H1 (cell line): ENCODE results near the gene MTO1. TPM values are rescaled to one million over a fixed set of nuclear protein-coding genes. Genes with fewer than 3 reads are reported as not detected.

ENCODE experiments used
- CTCF ChIA-PET: fragments of 300-600 bp; sonication (Branson Sonifier 250); formaldehyde crosslinking; loops from one replicate; lab custom pipeline; 2021; ENCODE audit not compliant: partially characterized antibody; lab: Charles Lee
- POLR2A ChIA-PET: fragments of 300-600 bp; sonication (Branson Sonifier 250); formaldehyde crosslinking; loops from one replicate; lab custom pipeline; 2021; ENCODE audit warnings: inconsistent platforms; ENCODE audit not compliant: partially characterized antibody; lab: Charles Lee
- DNase-seq, 2 experiments: peaks; one replicate each; pipeline versions ENCODE4 v3.0.0 to v3.0.0-alpha.2; 2010 to 2022; ENCODE audit warnings: low spot score in 2 of 2, low read depth in 1 of 2, mixed read lengths in 1 of 2
- FAIRE-seq: peaks from 2 replicates; lab custom pipeline; 2011; peaks lifted over from hg19 to GRCh38; lab: Jason Lieb, UNC
- H2AFZ ChIP-seq: 2 replicates; pipeline ENCODE4 v1.8.1; 2012; ENCODE audit warnings: low read length, inconsistent platforms
- H2AK5ac ChIP-seq: 2 replicates; pipeline ENCODE4 v1.6.1; 2013; ENCODE audit warnings: low read depth, low read length
- H2BK120ac ChIP-seq: replicated peaks from 2 replicates; pipeline ENCODE3; 2013; ENCODE audit warnings: low read depth, low read length, inconsistent platforms
- H2BK12ac ChIP-seq: 2 replicates; pipeline ENCODE4 v1.6.1; 2013; ENCODE audit warnings: low read depth, low read length
- H2BK15ac ChIP-seq: 2 replicates; pipeline ENCODE4 v1.6.1; 2013; ENCODE audit warnings: low read length
- H2BK20ac ChIP-seq: 2 replicates; pipeline ENCODE4 v1.6.1; 2013; ENCODE audit warnings: low read length
- H2BK5ac ChIP-seq: 2 replicates; pipeline ENCODE4 v1.6.1; 2013; ENCODE audit warnings: low read depth, low read length
- H3K14ac ChIP-seq: 2 replicates; pipeline ENCODE4 v1.6.1; 2013; ENCODE audit warnings: inconsistent platforms; ENCODE audit not compliant: insufficient read length
- H3K18ac ChIP-seq: 2 replicates; pipeline ENCODE4 v1.6.1; 2013; ENCODE audit warnings: low read length; ENCODE audit errors: extremely low read depth
- H3K23ac ChIP-seq: 2 replicates; pipeline ENCODE4 v1.6.1; 2013; ENCODE audit warnings: inconsistent platforms; ENCODE audit not compliant: insufficient read length
- H3K23me2 ChIP-seq: 2 replicates; pipeline ENCODE4 v1.6.1; 2013; ENCODE audit warnings: low read depth, low read length
- H3K27ac ChIP-seq: 2 replicates; pipeline ENCODE4 v1.6.1; 2011; ENCODE audit warnings: low read depth, low read length, inconsistent platforms
- H3K27me3 ChIP-seq, 4 experiments: replicated peaks in 1 of 4; 1 replicate in 1 of 4; 2 replicates in 3 of 4; pipeline versions ENCODE4 v1.6.1 to v1.8.1; 2011 to 2013; ENCODE audit warnings: low read length in 3 of 4, mild to moderate bottlenecking in 3 of 4, inconsistent platforms in 2 of 4, mixed read lengths in 2 of 4, moderate library complexity in 1 of 4; ENCODE audit not compliant: control insufficient read depth in 3 of 4, insufficient read depth in 3 of 4; ENCODE audit errors: extremely low read depth in 1 of 4
- H3K36me3 ChIP-seq, 4 experiments: 2 replicates each; pipeline versions ENCODE4 v1.6.1 to v1.8.1; 2011 to 2013; ENCODE audit warnings: mild to moderate bottlenecking in 4 of 4, low read length in 3 of 4, moderate library complexity in 2 of 4, control low read depth in 1 of 4, inconsistent platforms in 1 of 4; ENCODE audit not compliant: insufficient read depth in 4 of 4, control insufficient read depth in 2 of 4
- H3K4ac ChIP-seq: replicated peaks from 2 replicates; pipeline ENCODE3; 2013; ENCODE audit warnings: low read length, low read depth, mixed read lengths, inconsistent platforms; ENCODE audit not compliant: insufficient read length
- H3K4me1 ChIP-seq, 4 experiments: replicated peaks in 1 of 4; 1 replicate in 1 of 4; 2 replicates in 3 of 4; pipeline versions ENCODE4 v1.6.1 to v1.8.1; 2011 to 2013; ENCODE audit warnings: low read length in 3 of 4, inconsistent platforms in 2 of 4, mixed read lengths in 1 of 4; ENCODE audit not compliant: insufficient read depth in 4 of 4, control insufficient read depth in 3 of 4
- H3K4me2 ChIP-seq, 2 experiments: 2 replicates each; pipeline versions ENCODE4 v1.6.1 to v1.8.1; 2011 to 2013; ENCODE audit warnings: low read depth in 2 of 2, low read length in 2 of 2, control low read depth in 1 of 2, inconsistent platforms in 1 of 2, mild to moderate bottlenecking in 1 of 2; ENCODE audit not compliant: insufficient read depth in 1 of 2
- H3K4me3 ChIP-seq, 4 experiments: fragments of 200-600, 300-600 bp in 1 of 4; sonication (generic), shearing (Covaris generic), sonication (Bioruptor Twin) in 1 of 4; 2 replicates each; pipeline versions ENCODE4 v1.5.1 to v1.8.1; 2011 to 2016; ENCODE audit warnings: low read length in 4 of 4, low read depth in 3 of 4, control low read depth in 2 of 4, inconsistent platforms in 2 of 4, mild to moderate bottlenecking in 2 of 4, mixed read lengths in 1 of 4, moderate library complexity in 1 of 4; ENCODE audit not compliant: insufficient read depth in 2 of 4; ENCODE audit errors: extremely low read depth in 1 of 4
- H3K56ac ChIP-seq: replicated peaks from 2 replicates; pipeline ENCODE3; 2013; ENCODE audit warnings: low read depth, mild to moderate bottlenecking, mixed read lengths, low read length, inconsistent platforms; ENCODE audit not compliant: insufficient read length
- H3K79me1 ChIP-seq: 2 replicates; pipeline ENCODE4 v1.6.1; 2013; ENCODE audit warnings: low read depth, low read length, control low read depth
- H3K79me2 ChIP-seq, 2 experiments: 2 replicates each; pipeline versions ENCODE4 v1.6.1 to v1.8.1; 2012 to 2013; ENCODE audit warnings: low read length in 2 of 2, mild to moderate bottlenecking in 2 of 2, inconsistent platforms in 1 of 2; ENCODE audit not compliant: insufficient read depth in 2 of 2, control insufficient read depth in 1 of 2
- H3K9ac ChIP-seq, 4 experiments: replicated peaks in 1 of 4; 1 replicate in 1 of 4; 2 replicates in 3 of 4; pipeline versions ENCODE4 v1.6.1 to v1.8.1; 2011 to 2013; ENCODE audit warnings: low read depth in 3 of 4, low read length in 3 of 4, control low read depth in 2 of 4, mild to moderate bottlenecking in 2 of 4, moderate library complexity in 2 of 4, inconsistent platforms in 1 of 4; ENCODE audit errors: extremely low read depth in 1 of 4
- H3K9me3 ChIP-seq, 2 experiments: 2 replicates each; pipeline versions ENCODE4 v1.6.1 to v1.8.1; 2012 to 2013; ENCODE audit warnings: mild to moderate bottlenecking in 2 of 2, moderate library complexity in 2 of 2, control low read depth in 1 of 2, inconsistent platforms in 1 of 2, low read depth in 1 of 2, low read length in 1 of 2, mixed read lengths in 1 of 2; ENCODE audit not compliant: insufficient read depth in 2 of 2
- H4K20me1 ChIP-seq, 2 experiments: replicated peaks in 1 of 2; 2 replicates each; pipeline versions ENCODE3 to v1.8.1; 2011 to 2013; ENCODE audit warnings: inconsistent platforms in 2 of 2, low read length in 2 of 2, mild to moderate bottlenecking in 1 of 2; ENCODE audit not compliant: insufficient read depth in 2 of 2, control insufficient read depth in 1 of 2
- H4K5ac ChIP-seq: 2 replicates; pipeline ENCODE4 v1.6.1; 2013; ENCODE audit warnings: low read length, low read depth, mixed read lengths, inconsistent platforms; ENCODE audit not compliant: insufficient read length
- H4K8ac ChIP-seq: 2 replicates; pipeline ENCODE4 v1.8.0; 2013; ENCODE audit warnings: mild to moderate bottlenecking, moderate library complexity, low read length, inconsistent platforms; ENCODE audit not compliant: insufficient read depth; ENCODE audit errors: extremely low read depth
- H4K91ac ChIP-seq: replicated peaks from 2 replicates; pipeline ENCODE3; 2013; ENCODE audit warnings: low read length, mixed read lengths, inconsistent platforms; ENCODE audit not compliant: insufficient read length
- HDAC6 ChIP-seq: IDR thresholded peaks from one replicate; pipeline ENCODE4 v1.7.1; 2012; ENCODE audit warnings: low read depth, mild to moderate bottlenecking, inconsistent platforms, low read length, moderate library complexity
- JUN ChIP-seq: IDR thresholded peaks from 2 replicates; pipeline ENCODE4 v1.6.1; 2011; ENCODE audit warnings: low read depth, mild to moderate bottlenecking, improper control_type of control experiment, low read length
- KDM1A ChIP-seq: fragments of 200-600, 300-600 bp; sonication (generic); IDR thresholded peaks from 2 replicates; pipeline ENCODE4 v1.7.1; 2016; ENCODE audit warnings: mild to moderate bottlenecking, low read length, borderline replicate concordance
- POLR2A ChIP-seq, 2 experiments: IDR thresholded peaks; 1 replicate in 1 of 2; 2 replicates in 1 of 2; pipeline ENCODE4 v1.6.1; 2011; ENCODE audit warnings: low read depth in 2 of 2, low read length in 2 of 2, mild to moderate bottlenecking in 2 of 2; ENCODE audit errors: control extremely low read depth in 1 of 2
- RBBP5 ChIP-seq: IDR thresholded peaks from 2 replicates; pipeline ENCODE4 v1.7.1; 2012; ENCODE audit warnings: low read depth, mild to moderate bottlenecking, inconsistent platforms, low read length, moderate library complexity, borderline replicate concordance
- SIRT6 ChIP-seq: IDR thresholded peaks from one replicate; pipeline ENCODE4 v1.7.1; 2012; ENCODE audit warnings: low read length, inconsistent platforms
- SP1 ChIP-seq: IDR thresholded peaks from 2 replicates; pipeline ENCODE4 v1.6.1; 2011; ENCODE audit warnings: low read depth, low read length
- SUZ12 ChIP-seq: fragments of 200-600 bp; sonication (generic); IDR thresholded peaks from 2 replicates; pipeline ENCODE4 v1.6.1; 2012; ENCODE audit warnings: mild to moderate bottlenecking, inconsistent platforms, low read length, moderate library complexity, mixed read lengths
- TAF1 ChIP-seq: IDR thresholded peaks from 2 replicates; pipeline ENCODE4 v1.6.1; 2011; ENCODE audit warnings: mild to moderate bottlenecking, low read depth, low read length
- USF2 ChIP-seq: IDR thresholded peaks from 2 replicates; pipeline ENCODE4 v1.6.1; 2011; ENCODE audit warnings: low read length, improper control_type of control experiment
- WGBS, 2 experiments: shearing (Covaris generic) in 1 of 2; methylation state at CpG; one replicate each; pipeline versions ENCODE4 v1.1.6 to v1.1.7; 2013 to 2015; ENCODE audit warnings: low lambda C conversion rate in 2 of 2, mixed read lengths in 2 of 2, inconsistent platforms in 1 of 2, low coverage in 1 of 2, missing lambda C conversion rate in 1 of 2; ENCODE audit not compliant: insufficient replicate concordance in 2 of 2, insufficient coverage in 1 of 2, insufficient read length in 1 of 2; ENCODE audit errors: extremely low coverage in 1 of 2, missing lambda C conversion rate in 1 of 2; 5-methylcytosine and 5-hydroxymethylcytosine counted together
- polyA plus RNA-seq, 7 experiments: library from polyadenylated mRNA; depleted of rRNA in 3 of 7; stranded (reverse) in 5 of 7; unstranded in 2 of 7; fragments of >200 nt in 5 of 7; fragments of 200-250 nt in 2 of 7; gene quantifications; 1 replicate in 5 of 7; 2 replicates in 1 of 7; 4 replicates in 1 of 7; pipeline versions ENCODE4 v1.2.1 to v1.2.3, GENCODE V29; 2011 to 2013; ENCODE audit warnings: missing spikeins in 2 of 7, mixed read lengths in 2 of 7
- total RNA-seq: library from RNA; stranded (reverse); fragmentation: NEBNext Ultra II Directional; extraction: Animal tissue kit (Norgen Biotek cat#: 25700); gene quantifications from 2 replicates; pipeline ENCODE4 v1.2.1, GENCODE V29; 2021

The MTO1 gene
- total and polyA plus RNA-seq, 2 of the 8 experiments (the other 6 are each of a cell fraction or from before 2014, with no cell fraction given) = 20.9 to 31.6 TPM

DNA sequence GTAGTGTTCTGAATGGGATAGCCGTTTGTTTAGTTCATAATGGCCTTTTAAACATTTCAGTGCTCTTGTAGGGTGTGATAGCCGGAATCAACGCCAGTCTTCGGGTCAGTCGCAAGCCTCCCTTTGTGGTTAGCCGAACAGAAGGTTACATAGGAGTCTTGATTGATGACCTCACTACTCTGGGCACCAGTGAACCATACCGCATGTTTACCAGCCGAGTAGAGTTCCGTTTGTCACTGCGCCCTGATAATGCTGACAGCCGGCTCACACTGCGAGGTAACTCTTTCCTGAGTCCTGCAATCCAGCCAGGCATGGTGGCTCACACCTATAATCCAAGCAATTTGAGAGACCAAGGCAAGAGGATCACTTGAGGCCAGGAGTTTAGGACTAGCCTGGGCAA, 20.4 kb downstream of the MTO1 start:
- no peaks in the 10 kb centered on the region for H3K23me2 ChIP-seq
- H2BK5ac ChIP-seq = no peak overlapping the region
- no peak overlapping the region for H3K18ac ChIP-seq
- DNase-seq = no peak
- H4K5ac ChIP-seq = no peak overlapping the region
- TF ChIP-seq POLR2A (IDR thresholded peaks at IDR 0.05; ENCODE audit: control extremely low read depth in 1 of 2, low read depth in 2 of 2, low read length in 2 of 2) = no peak
- TF ChIP-seq SP1 = no peak
- no peak for TF ChIP-seq TAF1
- TF ChIP-seq KDM1A = no peak
- no peak for TF ChIP-seq USF2
- no peak for TF ChIP-seq JUN
- no peak for TF ChIP-seq RBBP5
- TF ChIP-seq SUZ12 = no peak
- no peak for TF ChIP-seq HDAC6
- no peak for TF ChIP-seq SIRT6
- TF ChIP-seq, all 59 proteins: peak for 0
- ChIA-PET POLR2A (interaction anchor here (0.9 to 2.1 kb wide), 6 partner anchors 11 to 44 kb away, joined by 3 to 7 read pairs (median 4); no protein-coding TSS in a partner anchor), CTCF (interaction anchor here (1.0 kb wide), 1 partner anchor 108 kb away, joined by 3 read pairs; no protein-coding TSS in a partner anchor)
- Histone ChIP-seq H3K79me1 (no peaks in the 10 kb centered on the region), H3K9ac (no peak overlapping the region), H4K91ac (no peak overlapping the region), H2BK12ac (no peak overlapping the region), H3K4ac (no peak overlapping the region), H3K23ac (no peak overlapping the region), H3K36me3 (peaks cover 11 to 56% (median 39%) of the 10 kb centered on the region in 4 experiments; a peak in 7 of 8 replicates), H3K14ac (no peak overlapping the region), H3K4me1 (no peaks in the 10 kb centered on the region), H2BK15ac (no peak overlapping the region), H2BK120ac (no peak overlapping the region), H2BK20ac (no peak overlapping the region), H3K4me2 (no peak overlapping the region), H3K27me3 (no peaks in the 10 kb centered on the region), H2AK5ac (no peak overlapping the region), H3K27ac (no peak overlapping the region), H2AFZ (no peak overlapping the region), H3K4me3 (no peak overlapping the region), H3K56ac (no peak overlapping the region), H3K79me2 (no peaks in the 10 kb centered on the region), H3K9me3 (no peaks in the 10 kb centered on the region), H4K8ac (no peak overlapping the region), H4K20me1 (no peaks in the 10 kb centered on the region)
- no peak for FAIRE-seq
- WGBS, 2 experiments = 95% methylated on average over 12 of the region's 12 CpGs; no CpG with 5 or more reads in 1 of the 2 experiments
